Medulla oblongata (tissue), 1 donor: ENCODE data around the gene ATRAID.
"Not testable (repeated sequence)": the region's sequence is repeated elsewhere in the genome, so short reads cannot be mapped to it uniquely, and the experiment has no call there.

ENCODE experiments used
- DNase-seq: peaks from one replicate; pipeline ENCODE4 v3.0.0-alpha.2; 2015; ENCODE audit errors: extremely low spot score

ATRAID gene

GRCh38 chr2:27211943-27212625 lies at the start of gene ATRAID, which contains the start of gene SLC5A6:
Gene ATRAID, plus strand, starts transcription at chr2:27212041. Its CDS starts 328 bp downstream, at chr2:27212369.
Gene SLC5A6, minus strand, starts transcription at chr2:27212268. Its CDS starts 4,618 bp downstream, at chr2:27207650.
- DNase-seq, result peak; percentile 92

- DNase-seq, result no peak
Observed at GRCh38 chr2:27162151-27163121, 49.4 kb upstream of the ATRAID start.

GRCh38 chr2:27164960-27165763 lies 46.7 kb upstream of the ATRAID start:
- no peak for DNase-seq

GRCh38 chr2:27170581-27171337 lies 41.1 kb upstream of the ATRAID start:
- DNase-seq, result no peak

GRCh38 chr2:27171351-27171848 lies 40.4 kb upstream of the ATRAID start:
- DNase-seq, result no peak

GRCh38 chr2:27174638-27175037 lies 37.2 kb upstream of the ATRAID start:
- no peak for DNase-seq

GRCh38 chr2:27175330-27175729 lies 36.5 kb upstream of the ATRAID start:
- DNase-seq, result peak; percentile 13

- DNase-seq, result not testable (repeated sequence)
Observed at GRCh38 chr2:27175781-27176180, 36.1 kb upstream of the ATRAID start.

- DNase-seq, result no peak
Observed at GRCh38 chr2:27177441-27178351, 34.1 kb upstream of the ATRAID start.

GRCh38 chr2:27178469-27178868 lies 33.4 kb upstream of the ATRAID start:
- DNase-seq, result no peak

- DNase-seq, result no peak
Observed at GRCh38 chr2:27179344-27180000, 32.4 kb upstream of the ATRAID start.

GRCh38 chr2:27182346-27182745 lies 29.5 kb upstream of the ATRAID start:
- no peak for DNase-seq

- no peak for DNase-seq
Observed at GRCh38 chr2:27184115-27184514, 27.7 kb upstream of the ATRAID start.

- DNase-seq, result peak; percentile 35
Observed at GRCh38 chr2:27185331-27186026, 26.4 kb upstream of the ATRAID start.

- no peak for DNase-seq
Observed at GRCh38 chr2:27186613-27187345, 25.1 kb upstream of the ATRAID start.

- DNase-seq, result no peak
Observed at GRCh38 chr2:27189989-27190388, 21.9 kb upstream of the ATRAID start.

- peak; percentile 66 for DNase-seq
Observed at GRCh38 chr2:27191070-27191829, 20.6 kb upstream of the ATRAID start.
